ENCODE data around the gene ADRM1.

The ADRM1 gene

GRCh38 chr20:62310757-62311121 is 7.9 kb downstream of the ADRM1 start:
- Histone ChIP-seq H3K4me3 (ENCODE audit: low read length in 2 of 2) (no peak overlapping the region), H3K27me3 (ENCODE audit: control insufficient read depth in 2 of 2, insufficient read depth in 2 of 2, low read length in 2 of 2) (no peaks in the 10 kb centered on the region), H3K9ac (ENCODE audit: low read depth in 1 of 2, low read length in 2 of 2) (no peak overlapping the region), H3K9me3 (ENCODE audit: control insufficient read depth in 2 of 2, low read length in 2 of 2) (no peaks in the 10 kb centered on the region), H3K27ac (ENCODE audit: low read depth in 2 of 2, low read length in 2 of 2) (no peak overlapping the region), H3K4me1 (ENCODE audit: control insufficient read depth in 2 of 2, insufficient read depth in 2 of 2, low read length in 2 of 2) (no peaks in the 10 kb centered on the region), H3K36me3 (ENCODE audit: control insufficient read depth in 2 of 2, insufficient read depth in 2 of 2, low read length in 2 of 2) (peaks cover 28 to 30% of the 10 kb centered on the region in 2 donors)

- Histone ChIP-seq H3K9me3 (ENCODE audit: control insufficient read depth in 2 of 2, low read length in 2 of 2) (no peaks in the 10 kb centered on the region), H3K27me3 (ENCODE audit: control insufficient read depth in 2 of 2, insufficient read depth in 2 of 2, low read length in 2 of 2) (no peaks in the 10 kb centered on the region), H3K9ac (ENCODE audit: low read depth in 1 of 2, low read length in 2 of 2) (no peak overlapping the region), H3K4me1 (ENCODE audit: control insufficient read depth in 2 of 2, insufficient read depth in 2 of 2, low read length in 2 of 2) (no peaks in the 10 kb centered on the region), H3K4me3 (ENCODE audit: low read length in 2 of 2) (no peak overlapping the region), H3K27ac (ENCODE audit: low read depth in 2 of 2, low read length in 2 of 2) (no peak overlapping the region), H3K36me3 (ENCODE audit: control insufficient read depth in 2 of 2, insufficient read depth in 2 of 2, low read length in 2 of 2) (peaks cover 24 to 26% of the 10 kb centered on the region in 2 donors)
Measured at GRCh38 chr20:62311150-62311549, 8.4 kb downstream of the ADRM1 start.

- H3K9ac ChIP-seq (ENCODE audit: low read depth in 1 of 2, low read length in 2 of 2) = no peak overlapping the region
- H3K36me3 ChIP-seq (ENCODE audit: control insufficient read depth in 2 of 2, insufficient read depth in 2 of 2, low read length in 2 of 2) = peaks cover 18 to 20% of the 10 kb centered on the region in 2 donors
Measured at GRCh38 chr20:62311832-62312661, 9.2 kb downstream of the ADRM1 start.

GRCh38 chr20:62312662-62312977 is 9.8 kb downstream of the ADRM1 start:
- no peaks in the 10 kb centered on the region for H3K4me1 ChIP-seq (ENCODE audit: control insufficient read depth in 2 of 2, insufficient read depth in 2 of 2, low read length in 2 of 2)
- H3K27ac ChIP-seq (ENCODE audit: low read depth in 2 of 2, low read length in 2 of 2) = no peak overlapping the region
- H3K9ac ChIP-seq (ENCODE audit: low read depth in 1 of 2, low read length in 2 of 2) = no peak overlapping the region
- no peak overlapping the region for H3K4me3 ChIP-seq (ENCODE audit: low read length in 2 of 2)
- H3K36me3 ChIP-seq (ENCODE audit: control insufficient read depth in 2 of 2, insufficient read depth in 2 of 2, low read length in 2 of 2) = peaks cover 13 to 15% of the 10 kb centered on the region in 2 donors
- H3K27me3 ChIP-seq (ENCODE audit: control insufficient read depth in 2 of 2, insufficient read depth in 2 of 2, low read length in 2 of 2) = no peaks in the 10 kb centered on the region
- H3K9me3 ChIP-seq (ENCODE audit: control insufficient read depth in 2 of 2, low read length in 2 of 2) = no peaks in the 10 kb centered on the region

More at GRCh38 chr20:62311832-62312661, 9.2 kb downstream of the ADRM1 start:
- no peaks in the 10 kb centered on the region for H3K4me1 ChIP-seq (ENCODE audit: control insufficient read depth in 2 of 2, insufficient read depth in 2 of 2, low read length in 2 of 2)
- no peaks in the 10 kb centered on the region for H3K27me3 ChIP-seq (ENCODE audit: control insufficient read depth in 2 of 2, insufficient read depth in 2 of 2, low read length in 2 of 2)
- H3K4me3 ChIP-seq (ENCODE audit: low read length in 2 of 2) = no peak overlapping the region
- no peak overlapping the region for H3K27ac ChIP-seq (ENCODE audit: low read depth in 2 of 2, low read length in 2 of 2)
- H3K9me3 ChIP-seq (ENCODE audit: control insufficient read depth in 2 of 2, low read length in 2 of 2) = no peaks in the 10 kb centered on the region

GRCh38 chr20:62313021-62313420 is 10.2 kb downstream of the ADRM1 start:
- Histone ChIP-seq H3K9me3 (ENCODE audit: control insufficient read depth in 2 of 2, low read length in 2 of 2) (no peaks in the 10 kb centered on the region), H3K9ac (ENCODE audit: low read depth in 1 of 2, low read length in 2 of 2) (no peak overlapping the region), H3K27me3 (ENCODE audit: control insufficient read depth in 2 of 2, insufficient read depth in 2 of 2, low read length in 2 of 2) (no peaks in the 10 kb centered on the region), H3K36me3 (ENCODE audit: control insufficient read depth in 2 of 2, insufficient read depth in 2 of 2, low read length in 2 of 2) (peaks cover 9 to 11% of the 10 kb centered on the region in 2 donors), H3K4me1 (ENCODE audit: control insufficient read depth in 2 of 2, insufficient read depth in 2 of 2, low read length in 2 of 2) (no peaks in the 10 kb centered on the region), H3K27ac (ENCODE audit: low read depth in 2 of 2, low read length in 2 of 2) (no peak overlapping the region), H3K4me3 (ENCODE audit: low read length in 2 of 2) (no peak overlapping the region)

GRCh38 chr20:62313460-62314338 is 10.9 kb downstream of the ADRM1 start:
- Histone ChIP-seq H3K27me3 (ENCODE audit: control insufficient read depth in 2 of 2, insufficient read depth in 2 of 2, low read length in 2 of 2) (no peaks in the 10 kb centered on the region), H3K27ac (ENCODE audit: low read depth in 2 of 2, low read length in 2 of 2) (no peak overlapping the region), H3K36me3 (ENCODE audit: control insufficient read depth in 2 of 2, insufficient read depth in 2 of 2, low read length in 2 of 2) (peaks cover 2 to 4% of the 10 kb centered on the region in 2 donors), H3K9ac (ENCODE audit: low read depth in 1 of 2, low read length in 2 of 2) (no peak overlapping the region), H3K9me3 (ENCODE audit: control insufficient read depth in 2 of 2, low read length in 2 of 2) (no peaks in the 10 kb centered on the region), H3K4me1 (ENCODE audit: control insufficient read depth in 2 of 2, insufficient read depth in 2 of 2, low read length in 2 of 2) (no peaks in the 10 kb centered on the region), H3K4me3 (ENCODE audit: low read length in 2 of 2) (no peak overlapping the region)

GRCh38 chr20:62314339-62314638 is 11.5 kb downstream of the ADRM1 start:
- Histone ChIP-seq H3K36me3 (ENCODE audit: control insufficient read depth in 2 of 2, insufficient read depth in 2 of 2, low read length in 2 of 2) (peaks cover 0 to 2% of the 10 kb centered on the region in 2 donors), H3K4me1 (ENCODE audit: control insufficient read depth in 2 of 2, insufficient read depth in 2 of 2, low read length in 2 of 2) (no peaks in the 10 kb centered on the region), H3K27ac (ENCODE audit: low read depth in 2 of 2, low read length in 2 of 2) (no peak overlapping the region), H3K4me3 (ENCODE audit: low read length in 2 of 2) (no peak overlapping the region), H3K9me3 (ENCODE audit: control insufficient read depth in 2 of 2, low read length in 2 of 2) (no peaks in the 10 kb centered on the region), H3K9ac (ENCODE audit: low read depth in 1 of 2, low read length in 2 of 2) (no peak overlapping the region), H3K27me3 (ENCODE audit: control insufficient read depth in 2 of 2, insufficient read depth in 2 of 2, low read length in 2 of 2) (no peaks in the 10 kb centered on the region)

- Histone ChIP-seq H3K27ac (ENCODE audit: low read depth in 2 of 2, low read length in 2 of 2) (no peak overlapping the region), H3K9ac (ENCODE audit: low read depth in 1 of 2, low read length in 2 of 2) (no peak overlapping the region), H3K4me3 (ENCODE audit: low read length in 2 of 2) (no peak overlapping the region), H3K36me3 (ENCODE audit: control insufficient read depth in 2 of 2, insufficient read depth in 2 of 2, low read length in 2 of 2) (peaks cover 0 to 2% of the 10 kb centered on the region in 2 donors), H3K9me3 (ENCODE audit: control insufficient read depth in 2 of 2, low read length in 2 of 2) (no peaks in the 10 kb centered on the region), H3K27me3 (ENCODE audit: control insufficient read depth in 2 of 2, insufficient read depth in 2 of 2, low read length in 2 of 2) (no peaks in the 10 kb centered on the region), H3K4me1 (ENCODE audit: control insufficient read depth in 2 of 2, insufficient read depth in 2 of 2, low read length in 2 of 2) (no peaks in the 10 kb centered on the region)
Measured at GRCh38 chr20:62314711-62315302, 12.0 kb downstream of the ADRM1 start.

GRCh38 chr20:62315773-62316172 is 13.0 kb downstream of the ADRM1 start:
- H3K9me3 ChIP-seq (ENCODE audit: control insufficient read depth in 2 of 2, low read length in 2 of 2) = no peaks in the 10 kb centered on the region
- no peak overlapping the region for H3K4me3 ChIP-seq (ENCODE audit: low read length in 2 of 2)
- no peak overlapping the region for H3K27ac ChIP-seq (ENCODE audit: low read depth in 2 of 2, low read length in 2 of 2)
- H3K9ac ChIP-seq (ENCODE audit: low read depth in 1 of 2, low read length in 2 of 2) = no peak overlapping the region
- no peaks in the 10 kb centered on the region for H3K4me1 ChIP-seq (ENCODE audit: control insufficient read depth in 2 of 2, insufficient read depth in 2 of 2, low read length in 2 of 2)
- H3K27me3 ChIP-seq (ENCODE audit: control insufficient read depth in 2 of 2, insufficient read depth in 2 of 2, low read length in 2 of 2) = no peaks in the 10 kb centered on the region
- peaks cover 0 to 5% of the 10 kb centered on the region in 2 donors for H3K36me3 ChIP-seq (ENCODE audit: control insufficient read depth in 2 of 2, insufficient read depth in 2 of 2, low read length in 2 of 2)

Data from mucosa of rectum (tissue), 2 donors.